Endothelial cell (in vitro differentiated cells): ENCODE results near the gene NTSR1. TPM values are rescaled to one million over a fixed set of nuclear protein-coding genes. Genes with fewer than 3 reads are reported as not detected.

Experiments
- DNase-seq: peaks from one replicate; pipeline ENCODE4 v3.0.0; 2021; ENCODE audit warnings: low spot score
- H3K27ac Mint-ChIP-seq: one replicate; pipeline ENCODE4 v1.8.0; 2021; ENCODE audit warnings: mixed read lengths, inconsistent platforms; ENCODE audit not compliant: unreplicated experiment
- H3K27me3 Mint-ChIP-seq: one replicate; pipeline ENCODE4 v1.8.0; 2021; ENCODE audit warnings: mild to moderate bottlenecking, moderate library complexity, mixed read lengths, inconsistent platforms; ENCODE audit not compliant: unreplicated experiment
- H3K36me3 Mint-ChIP-seq: one replicate; pipeline ENCODE4 v1.8.0; 2021; ENCODE audit warnings: mild to moderate bottlenecking, low read depth, mixed read lengths, inconsistent platforms; ENCODE audit not compliant: unreplicated experiment
- H3K4me1 Mint-ChIP-seq: one replicate; pipeline ENCODE4 v1.8.0; 2021; ENCODE audit warnings: mild to moderate bottlenecking, mixed read lengths, inconsistent platforms; ENCODE audit not compliant: unreplicated experiment
- H3K4me3 Mint-ChIP-seq: one replicate; pipeline ENCODE4 v1.8.0; 2021; ENCODE audit warnings: mild to moderate bottlenecking, mixed read lengths, inconsistent platforms; ENCODE audit not compliant: unreplicated experiment
- H3K9me3 Mint-ChIP-seq: one replicate; pipeline ENCODE4 v1.8.0; 2021; ENCODE audit warnings: mixed read lengths, inconsistent platforms; ENCODE audit not compliant: unreplicated experiment
- CTCF ChIP-seq: fragments of 200-600 bp; sonication (generic); IDR thresholded peaks from one replicate; pipeline ENCODE4 v1.5.0; 2021; ENCODE audit warnings: antibody characterized with exemption; ENCODE audit not compliant: unreplicated experiment
- total RNA-seq: library from RNA; stranded (reverse); fragmentation: NEBNext Ultra II Directional; extraction: Animal tissue kit (Norgen Biotek cat#: 25700); gene quantifications from one replicate; pipeline ENCODE4 v1.2.1, GENCODE V29; 2021; ENCODE audit not compliant: unreplicated experiment

NTSR1 gene
- total RNA-seq, 1 donor from 2014 or later, result not detected

GRCh38 chr20:62696989-62697388 lies 11.6 kb upstream of the NTSR1 start:
- DNase-seq, result no peak
- Mint-ChIP-seq H3K9me3 (no peaks in the 10 kb centered on the region), H3K4me3 (no peak overlapping the region), H3K27me3 (peaks cover 5% of the 10 kb centered on the region), H3K36me3 (no peaks in the 10 kb centered on the region), H3K4me1 (peaks cover 5% of the 10 kb centered on the region), H3K27ac (no peak overlapping the region)
- no peak for TF ChIP-seq CTCF

- H3K27ac Mint-ChIP-seq, result no peak overlapping the region
- DNase-seq, result no peak
- TF ChIP-seq CTCF, result no peak
- H3K27me3 Mint-ChIP-seq, result peaks cover 5% of the 10 kb centered on the region
- H3K4me1 Mint-ChIP-seq, result peaks cover 5% of the 10 kb centered on the region
- H3K36me3 Mint-ChIP-seq, result no peaks in the 10 kb centered on the region
- H3K9me3 Mint-ChIP-seq, result no peaks in the 10 kb centered on the region
- H3K4me3 Mint-ChIP-seq, result no peak overlapping the region
These were observed 11.1 kb upstream of the NTSR1 start for GRCh38 chr20:62697468-62697912.

GRCh38 chr20:62698231-62698630 lies 10.4 kb upstream of the NTSR1 start:
- Mint-ChIP-seq H3K4me3 (no peak overlapping the region), H3K27me3 (peaks cover 5% of the 10 kb centered on the region), H3K9me3 (no peaks in the 10 kb centered on the region), H3K27ac (no peak overlapping the region), H3K4me1 (peaks cover 5% of the 10 kb centered on the region), H3K36me3 (no peaks in the 10 kb centered on the region)
- DNase-seq, result no peak
- TF ChIP-seq CTCF, result no peak

GRCh38 chr20:62699296-62699695 lies 9.3 kb upstream of the NTSR1 start:
- Mint-ChIP-seq H3K4me3 (no peak overlapping the region), H3K27me3 (peaks cover 7% of the 10 kb centered on the region), H3K27ac (no peak overlapping the region), H3K36me3 (no peaks in the 10 kb centered on the region), H3K9me3 (no peaks in the 10 kb centered on the region), H3K4me1 (peaks cover 5% of the 10 kb centered on the region)
- DNase-seq, result no peak
- no peak for TF ChIP-seq CTCF

- DNase-seq, result no peak
- Mint-ChIP-seq H3K27me3 (peaks cover 7% of the 10 kb centered on the region), H3K36me3 (no peaks in the 10 kb centered on the region), H3K4me1 (peaks cover 5% of the 10 kb centered on the region), H3K9me3 (no peaks in the 10 kb centered on the region), H3K27ac (no peak overlapping the region), H3K4me3 (no peak overlapping the region)
- TF ChIP-seq CTCF, result no peak
These were observed 8.9 kb upstream of the NTSR1 start for GRCh38 chr20:62699741-62700140.
